ENCODE measurements around the gene COL13A1. TPM values are rescaled to one million over a fixed set of nuclear protein-coding genes. Genes with fewer than 3 reads are reported as not detected.
A peak's percentile ranks its signal among the peaks of the same experiment; 100 is the strongest.

The COL13A1 gene
- total and polyA plus RNA-seq, 2 donors from 2014 or later, result 4.0 to 5.2 TPM

GRCh38 chr10:69963835-69964710 lies 162.4 kb downstream of the COL13A1 start:
- FAIRE-seq, result no peak
- Histone ChIP-seq H3K4me3 (ENCODE audit: low read length in 3 of 3) (no peak overlapping the region), H3K4me1 (ENCODE audit: control insufficient read depth in 2 of 3, insufficient read depth in 2 of 3, low read depth in 1 of 3, low read length in 3 of 3) (no peaks in the 10 kb centered on the region)

GRCh38 chr10:69965086-69965485 lies 163.4 kb downstream of the COL13A1 start:
- intact Hi-C loops (cut with DNase I), result no loop called here
- no peak for DNase-seq
- Histone ChIP-seq H3K4me3 (ENCODE audit: low read length in 3 of 3) (no peak overlapping the region), H3K9ac (ENCODE audit: low read length in 3 of 3) (no peak overlapping the region), H3K9me3 (ENCODE audit: control insufficient read depth in 2 of 3, insufficient read depth in 1 of 3, low read length in 3 of 3) (no peaks in the 10 kb centered on the region), H3K27ac (ENCODE audit: low read depth in 2 of 2, low read length in 2 of 2) (no peak overlapping the region), H3K4me1 (ENCODE audit: control insufficient read depth in 2 of 3, insufficient read depth in 2 of 3, low read depth in 1 of 3, low read length in 3 of 3) (no peaks in the 10 kb centered on the region), H3K36me3 (ENCODE audit: control insufficient read depth in 2 of 3, insufficient read depth in 3 of 3, low read length in 3 of 3) (no peaks in the 10 kb centered on the region), H3K27me3 (ENCODE audit: control insufficient read depth, insufficient read depth, low read length) (no peaks in the 10 kb centered on the region)
- TF ChIP-seq, protein P1, sequence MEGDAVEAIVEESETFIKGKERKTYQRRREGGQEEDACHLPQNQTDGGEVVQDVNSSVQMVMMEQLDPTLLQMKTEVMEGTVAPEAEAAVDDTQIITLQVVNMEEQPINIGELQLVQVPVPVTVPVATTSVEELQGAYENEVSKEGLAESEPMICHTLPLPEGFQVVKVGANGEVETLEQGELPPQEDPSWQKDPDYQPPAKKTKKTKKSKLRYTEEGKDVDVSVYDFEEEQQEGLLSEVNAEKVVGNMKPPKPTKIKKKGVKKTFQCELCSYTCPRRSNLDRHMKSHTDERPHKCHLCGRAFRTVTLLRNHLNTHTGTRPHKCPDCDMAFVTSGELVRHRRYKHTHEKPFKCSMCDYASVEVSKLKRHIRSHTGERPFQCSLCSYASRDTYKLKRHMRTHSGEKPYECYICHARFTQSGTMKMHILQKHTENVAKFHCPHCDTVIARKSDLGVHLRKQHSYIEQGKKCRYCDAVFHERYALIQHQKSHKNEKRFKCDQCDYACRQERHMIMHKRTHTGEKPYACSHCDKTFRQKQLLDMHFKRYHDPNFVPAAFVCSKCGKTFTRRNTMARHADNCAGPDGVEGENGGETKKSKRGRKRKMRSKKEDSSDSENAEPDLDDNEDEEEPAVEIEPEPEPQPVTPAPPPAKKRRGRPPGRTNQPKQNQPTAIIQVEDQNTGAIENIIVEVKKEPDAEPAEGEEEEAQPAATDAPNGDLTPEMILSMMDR (IDR thresholded peaks at IDR 0.05; ENCODE audit: borderline replicate concordance, extremely low read depth, insufficient read depth), result no peak
- FAIRE-seq, result no peak

More at GRCh38 chr10:69963835-69964710, 162.4 kb downstream of the COL13A1 start:
- H3K9ac ChIP-seq (ENCODE audit: low read length in 3 of 3), result no peak overlapping the region
- no peaks in the 10 kb centered on the region for H3K9me3 ChIP-seq (ENCODE audit: control insufficient read depth in 2 of 3, insufficient read depth in 1 of 3, low read length in 3 of 3)
- TF ChIP-seq, protein P1 (IDR thresholded peaks at IDR 0.05; ENCODE audit: borderline replicate concordance, extremely low read depth, insufficient read depth), result no peak
- no peaks in the 10 kb centered on the region for H3K36me3 ChIP-seq (ENCODE audit: control insufficient read depth in 2 of 3, insufficient read depth in 3 of 3, low read length in 3 of 3)
- H3K27me3 ChIP-seq (ENCODE audit: control insufficient read depth, insufficient read depth, low read length), result no peaks in the 10 kb centered on the region
- intact Hi-C loops (cut with DNase I), result no loop called here
- H3K27ac ChIP-seq (ENCODE audit: low read depth in 2 of 2, low read length in 2 of 2), result no peak overlapping the region
- no peak for DNase-seq

DNA sequence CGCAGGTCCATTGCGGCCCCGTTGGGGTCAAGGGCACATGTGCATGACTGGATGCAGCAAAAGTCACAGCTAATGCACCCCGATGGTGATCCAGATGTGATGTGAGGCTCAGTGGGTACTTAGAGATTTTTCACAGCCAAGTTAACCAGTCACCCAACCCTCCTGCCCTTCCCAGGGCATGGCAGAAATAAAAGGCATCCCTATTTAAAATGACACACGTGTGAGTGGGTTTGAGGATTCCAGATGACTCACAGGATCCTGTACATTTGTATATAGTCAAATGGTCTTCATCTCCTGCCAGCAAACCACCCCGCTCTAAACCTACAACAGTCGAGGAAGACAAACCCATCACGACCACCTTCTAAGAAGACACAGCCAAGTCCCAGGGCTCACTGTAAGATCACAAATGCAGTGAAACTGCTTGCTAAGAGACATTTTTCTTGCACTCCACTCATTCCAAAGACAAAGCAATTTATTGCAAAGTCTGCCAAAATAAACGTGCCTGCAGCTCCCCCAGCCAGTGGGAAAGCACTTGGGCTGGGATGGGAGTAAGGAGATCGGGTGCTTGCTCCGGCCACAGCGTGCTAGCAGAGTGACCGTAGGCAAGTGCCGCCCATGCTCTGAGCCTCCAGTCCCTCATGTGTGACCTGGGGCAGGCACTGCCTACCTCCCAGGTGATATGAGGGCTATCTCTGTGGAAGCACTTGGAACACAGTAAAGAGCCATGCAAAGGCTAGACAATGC lies 164.4 kb downstream of the COL13A1 start:
- H3K36me3 ChIP-seq (ENCODE audit: control insufficient read depth in 2 of 3, insufficient read depth in 3 of 3, low read length in 3 of 3), result no peaks in the 10 kb centered on the region
- H3K9me3 ChIP-seq (ENCODE audit: control insufficient read depth in 2 of 3, insufficient read depth in 1 of 3, low read length in 3 of 3), result no peaks in the 10 kb centered on the region
- no peaks in the 10 kb centered on the region for H3K27me3 ChIP-seq (ENCODE audit: control insufficient read depth, insufficient read depth, low read length)
- H3K27ac ChIP-seq (ENCODE audit: low read depth in 2 of 2, low read length in 2 of 2), result no peak overlapping the region
- H3K4me3 ChIP-seq (ENCODE audit: low read length in 3 of 3), result no peak overlapping the region
- FAIRE-seq, result no peak
- intact Hi-C loops (cut with DNase I), result no loop called here
- TF ChIP-seq, protein P1 (IDR thresholded peaks at IDR 0.05; ENCODE audit: borderline replicate concordance, extremely low read depth, insufficient read depth), result no peak
- no peaks in the 10 kb centered on the region for H3K4me1 ChIP-seq (ENCODE audit: control insufficient read depth in 2 of 3, insufficient read depth in 2 of 3, low read depth in 1 of 3, low read length in 3 of 3)
- DNase-seq, result peak in 2 of 5 donors; percentile 27 to 49
- H3K9ac ChIP-seq (ENCODE audit: low read length in 3 of 3), result no peak overlapping the region

Measured in kidney (tissue), 14 donors.